LNCaP clone FGC (cell line): ENCODE results near the gene OVOL3.

Experiments
- DNase-seq: peaks from one replicate; pipeline ENCODE4 v3.0.0-alpha.2; 2011; ENCODE audit warnings: low read depth
- H3K4me3 ChIP-seq: 2 replicates; pipeline ENCODE4 v1.5.1; 2011; ENCODE audit warnings: mild to moderate bottlenecking, low read depth, low read length, control low read depth
- CTCF ChIP-seq: IDR thresholded peaks from 2 replicates; pipeline ENCODE4 v1.5.1; 2012; ENCODE audit warnings: mild to moderate bottlenecking; ENCODE audit not compliant: control insufficient read depth, insufficient read depth; ENCODE audit errors: extremely low read depth

OVOL3 gene

GRCh38 chr19:36101550-36102327 lies 9.2 kb upstream of the OVOL3 start:
- TF ChIP-seq CTCF, result no peak
- no peak for DNase-seq
- no peak overlapping the region for H3K4me3 ChIP-seq

GRCh38 chr19:36103040-36103626 lies 7.8 kb upstream of the OVOL3 start:
- no peak for TF ChIP-seq CTCF
- no peak overlapping the region for H3K4me3 ChIP-seq
- no peak for DNase-seq

- H3K4me3 ChIP-seq, result no peak overlapping the region
- no peak for TF ChIP-seq CTCF
- DNase-seq, result no peak
Observed at GRCh38 chr19:36103842-36104552, 6.9 kb upstream of the OVOL3 start.

GRCh38 chr19:36106441-36106840 lies 4.5 kb upstream of the OVOL3 start:
- H3K4me3 ChIP-seq, result no peak overlapping the region
- TF ChIP-seq CTCF, result no peak
- no peak for DNase-seq

GRCh38 chr19:36106991-36107390 lies 4.0 kb upstream of the OVOL3 start:
- DNase-seq, result no peak
- TF ChIP-seq CTCF, result no peak
- H3K4me3 ChIP-seq, result no peak overlapping the region

GRCh38 chr19:36108684-36109083 lies 2.3 kb upstream of the OVOL3 start:
- DNase-seq, result no peak
- TF ChIP-seq CTCF, result no peak
- H3K4me3 ChIP-seq, result no peak overlapping the region

GRCh38 chr19:36111200-36111539 lies 227 bp downstream of the OVOL3 start:
- H3K4me3 ChIP-seq, result no peak overlapping the region
- DNase-seq, result no peak
- TF ChIP-seq CTCF, result no peak
